NCI-H2196 (cell line): ENCODE results near the gene FASN.
"Not testable (repeated sequence)": the region's sequence is repeated elsewhere in the genome, so short reads cannot be mapped to it uniquely, and the experiment has no call there.

Experiments
- DNase-seq: peaks from one replicate; lab custom pipeline; 2025; ENCODE audit not compliant: unreplicated experiment; lab: John Stamatoyannopoulos, UW

FASN gene

DNA sequence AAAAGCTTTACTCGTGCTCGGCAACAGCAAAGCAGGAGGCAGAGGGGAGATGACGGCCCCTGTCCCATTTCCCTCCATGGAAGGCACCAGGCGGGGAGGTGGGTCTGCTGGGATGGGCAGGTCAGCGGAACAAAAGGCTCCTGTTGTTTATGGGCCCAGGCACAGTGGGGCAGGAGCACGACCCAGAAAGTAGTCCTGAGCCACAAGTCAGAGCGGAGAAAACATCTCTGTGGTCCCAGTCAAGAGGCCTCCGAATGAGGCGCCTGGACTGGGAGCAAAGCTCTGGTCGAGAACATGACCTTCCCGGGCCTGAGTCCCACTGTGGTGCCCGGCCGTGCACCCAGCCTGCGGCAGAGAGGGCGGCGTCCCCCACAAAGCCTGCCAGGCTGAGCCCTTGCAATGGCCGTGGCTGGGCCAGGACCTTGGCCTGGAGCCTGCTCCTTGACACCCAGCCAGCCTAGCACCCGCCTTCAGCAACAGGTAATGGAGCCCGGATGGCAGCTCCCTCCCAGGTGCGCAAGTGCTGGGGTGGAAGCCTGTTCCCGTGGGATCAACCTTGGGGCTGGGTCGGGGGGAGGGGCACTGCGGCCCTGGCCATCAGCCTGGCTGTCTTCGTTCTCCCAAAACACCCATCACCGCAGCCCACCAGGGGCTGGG is 50.0 kb downstream of the FASN start:
- no peak for DNase-seq

DNA sequence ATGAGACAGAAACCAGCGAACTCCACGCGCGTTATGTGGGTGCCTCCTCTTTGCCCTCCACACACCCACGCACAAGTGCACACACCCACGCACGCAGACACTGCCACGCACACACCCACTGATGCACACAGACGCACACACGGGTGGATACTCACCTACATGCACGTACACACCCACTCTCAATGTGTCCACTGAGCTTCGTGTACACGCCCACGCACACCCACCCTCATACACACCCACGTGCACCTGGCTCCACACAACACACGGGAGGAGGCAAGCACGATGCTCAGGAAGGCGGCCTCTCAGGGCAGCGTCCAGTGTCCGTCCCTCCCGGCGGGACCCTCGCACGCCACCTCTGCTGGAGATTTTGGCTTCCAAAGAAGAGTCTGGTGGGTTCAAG is 50.7 kb downstream of the FASN start:
- no peak for DNase-seq

GRCh38 chr17:82046903-82047302 is 51.1 kb downstream of the FASN start:
- no peak for DNase-seq

- DNase-seq, result no peak
Observed at GRCh38 chr17:82045936-82046484, 52.0 kb downstream of the FASN start.

DNA sequence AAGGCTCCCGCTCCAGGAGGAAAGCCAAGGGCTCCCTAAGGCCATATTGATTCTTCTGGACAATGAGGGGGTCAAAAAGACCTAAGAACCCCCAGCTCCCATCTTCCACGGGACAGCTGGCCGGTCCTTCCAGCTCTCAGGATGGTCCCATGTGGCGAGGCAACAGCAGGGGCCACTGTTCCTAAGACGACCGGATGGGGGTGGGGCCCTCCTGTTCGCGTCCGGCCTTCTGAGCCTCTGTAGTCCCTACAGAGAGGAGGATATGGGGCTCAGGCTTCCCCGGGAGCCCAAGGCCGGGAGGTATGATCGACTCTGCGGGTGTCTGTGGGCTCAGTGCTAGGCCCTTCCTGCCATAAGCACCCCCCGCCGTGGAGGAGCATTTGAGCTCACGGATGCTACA is 54.5 kb downstream of the FASN start:
- no peak for DNase-seq

DNA sequence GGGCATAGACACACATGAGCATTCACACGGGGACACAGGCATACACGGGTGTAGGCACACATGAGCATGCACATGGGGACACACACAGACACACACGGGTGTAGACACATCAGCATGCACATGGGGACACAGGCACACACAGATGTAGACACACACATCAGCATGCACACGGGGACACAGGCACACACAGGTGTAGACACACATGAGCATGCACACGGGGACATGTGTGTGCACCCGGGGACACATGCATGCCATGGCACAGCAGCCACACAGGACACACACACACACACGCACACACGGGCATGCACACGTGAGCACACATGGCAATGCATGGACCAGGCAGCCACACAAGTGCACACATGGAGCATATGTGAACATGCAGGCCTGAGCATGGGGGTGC is 55.4 kb downstream of the FASN start:
- no peak for DNase-seq

DNA sequence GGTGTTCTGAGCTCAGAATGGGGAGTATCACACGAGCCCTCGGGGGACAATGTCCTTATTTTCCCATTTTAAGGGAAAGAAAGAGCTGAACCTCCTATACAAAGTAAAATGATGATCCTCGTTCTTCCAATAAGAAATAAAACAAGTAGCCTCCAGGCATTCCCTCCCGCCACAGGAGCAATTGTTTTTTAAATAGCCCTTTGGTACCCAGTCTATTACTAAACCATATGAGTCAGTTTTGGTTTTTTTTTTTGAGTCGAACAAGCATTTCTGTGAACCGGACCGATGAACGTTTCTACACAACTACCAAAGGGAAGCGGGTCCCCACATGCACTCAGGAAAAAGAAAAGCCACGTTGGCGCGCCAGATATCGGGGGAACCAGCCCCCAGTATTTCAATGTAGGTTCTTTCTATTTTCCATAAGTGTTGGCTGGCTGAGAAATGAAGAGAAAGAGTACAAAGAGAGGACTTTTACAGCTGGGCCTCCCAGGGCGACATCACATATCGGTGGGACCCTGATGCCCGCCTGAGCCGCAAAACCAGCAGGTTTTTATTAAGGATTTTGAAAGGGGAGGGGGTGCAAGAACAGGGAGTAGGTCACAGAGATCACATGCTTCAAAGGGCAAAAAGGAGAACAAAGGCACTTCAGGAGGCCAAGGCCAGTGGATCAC is 56.8 kb downstream of the FASN start:
- no peak for DNase-seq

DNA sequence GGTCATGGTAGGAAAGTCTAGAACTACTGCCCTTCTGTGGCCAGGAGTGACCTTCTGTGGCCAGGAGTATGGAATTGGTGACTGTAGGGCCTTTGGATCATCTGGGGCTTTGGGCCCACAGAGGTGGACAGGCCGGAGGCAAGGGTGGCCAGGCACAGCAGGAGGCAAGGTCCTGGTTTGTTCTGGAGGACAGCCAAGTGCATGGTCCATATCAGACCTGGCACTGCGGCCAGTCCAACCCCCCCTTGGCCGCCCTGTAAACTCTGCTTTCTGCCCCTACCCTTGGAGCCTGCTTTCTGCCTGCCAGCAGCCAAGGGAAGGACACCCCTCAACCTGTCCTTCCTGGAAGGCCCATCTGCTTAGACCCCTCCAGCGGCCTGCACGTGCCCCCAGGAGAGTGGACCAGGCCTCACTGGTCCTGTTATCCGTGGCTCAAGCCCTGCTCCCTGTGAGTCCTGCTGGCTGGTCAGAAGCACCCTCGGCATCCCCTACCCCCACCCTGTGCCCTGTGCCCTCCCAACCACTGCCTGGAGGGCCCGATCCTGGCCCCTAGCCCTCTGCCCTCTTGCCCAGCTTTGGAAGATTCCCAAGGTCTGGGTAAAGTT is 58.2 kb downstream of the FASN start:
- DNase-seq, result no peak

DNA sequence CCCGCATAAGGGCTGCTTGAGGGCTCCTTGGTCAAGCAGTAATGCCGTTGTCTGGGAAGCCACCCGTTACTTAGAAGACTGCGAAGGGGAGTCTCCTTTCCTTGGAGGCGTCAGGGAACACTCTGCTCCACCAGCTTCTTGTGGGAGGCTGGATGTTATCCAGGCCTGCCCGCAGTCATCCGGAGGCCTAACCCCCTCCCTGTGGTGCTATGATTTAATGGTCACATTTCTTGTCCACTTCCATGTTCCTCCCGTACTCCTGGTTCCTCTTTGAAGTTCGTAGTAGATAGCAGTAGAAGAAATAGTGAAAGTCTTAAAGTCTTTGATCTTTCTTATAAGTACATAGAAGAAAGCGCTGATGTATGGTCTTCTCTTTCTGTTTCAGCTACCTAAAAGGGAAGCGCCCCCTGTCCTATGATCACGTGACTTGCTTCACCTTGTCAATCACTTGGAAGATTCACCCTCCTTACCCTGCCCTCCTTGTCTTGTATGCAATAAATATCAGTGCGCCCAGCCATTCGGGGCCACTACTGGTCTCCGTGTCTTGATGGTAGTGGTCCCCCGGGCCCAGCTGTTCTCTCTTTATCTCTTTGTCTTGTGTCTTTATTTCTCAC is 59.1 kb downstream of the FASN start:
- not testable (repeated sequence) for DNase-seq

- DNase-seq, result no peak
Observed at GRCh38 chr17:82037889-82038195, 60.2 kb downstream of the FASN start.

- DNase-seq, result peak; percentile 99
Observed at GRCh38 chr17:82037092-82037888, 60.7 kb downstream of the FASN start, which contains the start of gene DCXR. Gene DCXR (minus strand): TSS chr17:82037697. CDS start chr17:82037682, 15 bp downstream.

GRCh38 chr17:82036634-82037091 is 61.4 kb downstream of the FASN start:
- no peak for DNase-seq

GRCh38 chr17:82035956-82036633 is 61.9 kb downstream of the FASN start:
- no peak for DNase-seq

GRCh38 chr17:82035488-82035887 is 62.5 kb downstream of the FASN start:
- no peak for DNase-seq

GRCh38 chr17:82034371-82035011 is 63.5 kb downstream of the FASN start:
- no peak for DNase-seq

DNA sequence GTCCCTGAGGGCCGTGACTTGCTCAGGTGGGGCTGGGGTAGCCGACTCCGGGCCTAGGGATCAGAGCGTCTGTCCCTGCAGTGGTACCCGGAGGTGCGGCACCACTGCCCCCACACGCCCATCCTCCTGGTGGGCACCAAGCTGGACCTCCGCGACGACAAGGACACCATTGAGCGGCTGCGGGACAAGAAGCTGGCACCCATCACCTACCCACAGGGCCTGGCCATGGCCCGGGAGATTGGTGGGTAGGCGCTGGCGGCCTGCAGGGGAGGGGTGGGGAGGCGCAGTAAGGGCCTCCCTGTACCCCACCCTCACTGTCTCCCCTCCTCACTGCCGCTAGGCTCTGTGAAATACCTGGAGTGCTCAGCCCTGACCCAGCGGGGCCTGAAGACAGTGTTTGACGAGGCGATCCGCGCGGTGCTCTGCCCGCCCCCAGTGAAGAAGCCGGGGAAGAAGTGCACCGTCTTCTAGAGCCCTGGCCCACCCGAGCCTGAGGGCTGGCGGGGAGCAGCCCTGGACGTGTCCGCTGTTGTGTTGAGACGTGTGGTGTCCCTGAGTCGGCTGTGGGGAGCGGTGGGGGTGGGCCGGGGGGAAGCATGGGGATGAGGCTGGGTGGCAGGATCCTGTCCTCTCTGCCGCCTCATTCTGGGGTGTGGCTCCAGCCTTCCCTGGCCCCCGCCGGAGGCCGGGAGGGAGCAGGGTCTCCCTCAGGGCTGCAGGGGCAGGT is 64.5 kb downstream of the FASN start:
- no peak for DNase-seq

DNA sequence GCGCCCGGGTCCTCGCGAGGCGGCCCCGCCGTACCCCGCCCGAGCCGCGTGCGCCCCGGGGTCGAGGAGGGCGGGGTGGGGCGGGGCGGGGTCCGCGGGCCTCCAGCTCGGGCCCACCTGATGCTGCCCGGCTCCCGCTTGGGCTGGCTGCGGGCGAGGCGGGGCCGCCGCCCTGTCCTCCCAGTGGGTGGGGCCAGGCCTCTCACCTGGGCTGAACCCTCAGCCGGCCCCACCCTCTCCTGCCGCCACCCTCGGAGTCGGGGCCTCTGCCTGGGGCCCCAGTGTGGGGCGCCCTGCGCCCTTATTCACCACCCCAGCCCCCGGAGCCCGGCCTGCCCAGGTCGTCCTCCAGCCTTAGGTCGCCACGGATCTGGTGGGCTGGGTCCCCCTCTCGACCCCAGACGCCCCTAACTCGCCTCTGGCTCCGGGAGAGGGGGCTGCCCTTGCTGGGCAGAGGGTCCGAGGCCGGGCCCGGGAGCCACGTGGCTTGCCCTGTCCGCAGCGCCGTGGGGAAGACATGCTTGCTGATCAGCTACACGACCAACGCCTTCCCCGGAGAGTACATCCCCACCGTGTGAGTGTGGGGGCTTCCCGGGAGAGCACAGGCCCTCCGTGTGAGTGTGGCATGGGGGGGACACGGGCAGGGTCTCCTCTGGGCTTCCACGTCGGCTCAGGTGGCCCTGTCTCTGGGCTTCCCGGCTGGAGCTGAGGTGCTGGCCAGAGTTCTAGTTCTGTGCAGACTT is 66.0 kb downstream of the FASN start:
- peak; percentile 74 for DNase-seq

DNA sequence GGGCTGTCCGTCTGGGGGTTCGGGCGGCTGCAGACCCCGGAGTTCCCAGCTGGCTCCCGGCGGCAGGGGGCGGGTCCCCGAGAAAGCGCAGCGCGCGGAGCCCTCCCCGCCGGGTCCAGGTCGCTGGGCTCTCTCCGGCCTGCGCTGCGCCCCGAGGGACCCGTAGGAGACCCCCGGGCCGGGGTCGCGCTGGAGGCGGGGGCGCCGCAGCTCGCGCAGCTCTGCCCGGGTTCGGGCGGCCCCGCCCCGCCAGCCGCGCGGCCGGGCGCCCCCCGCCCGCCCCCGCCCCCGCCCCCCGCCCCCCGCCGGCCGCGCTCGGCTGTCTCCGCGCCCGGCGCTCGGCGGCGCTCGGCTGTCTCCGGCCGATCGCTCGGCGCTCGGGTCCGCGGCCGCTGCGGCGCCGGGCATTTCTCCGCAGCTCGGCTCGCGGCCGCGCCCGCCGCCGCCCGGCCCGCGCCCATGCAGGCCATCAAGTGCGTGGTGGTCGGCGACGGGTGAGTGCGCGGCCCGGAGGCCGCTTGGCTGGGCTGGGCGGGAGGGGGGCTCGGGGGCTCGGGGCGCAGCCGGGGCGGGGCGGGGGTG is 66.6 kb downstream of the FASN start, which contains the start of gene RAC3:
TSS of gene RAC3 (plus strand) at position 376 of the 582 bp plus-strand sequence. CDS start at position 460, 84 bp downstream.
- peak; percentile 84 for DNase-seq
